ENCODE data around the gene SAMM50. TPM values are rescaled to one million over a fixed set of nuclear protein-coding genes. Genes with fewer than 3 reads are reported as not detected.

The SAMM50 gene
- polyA plus RNA-seq (2013, experiment 1 of 2; ENCODE audit: insufficient read length), result 49.4 TPM
- 48.2 TPM for polyA plus RNA-seq (2013, experiment 2 of 2; ENCODE audit: insufficient read length)

DNA sequence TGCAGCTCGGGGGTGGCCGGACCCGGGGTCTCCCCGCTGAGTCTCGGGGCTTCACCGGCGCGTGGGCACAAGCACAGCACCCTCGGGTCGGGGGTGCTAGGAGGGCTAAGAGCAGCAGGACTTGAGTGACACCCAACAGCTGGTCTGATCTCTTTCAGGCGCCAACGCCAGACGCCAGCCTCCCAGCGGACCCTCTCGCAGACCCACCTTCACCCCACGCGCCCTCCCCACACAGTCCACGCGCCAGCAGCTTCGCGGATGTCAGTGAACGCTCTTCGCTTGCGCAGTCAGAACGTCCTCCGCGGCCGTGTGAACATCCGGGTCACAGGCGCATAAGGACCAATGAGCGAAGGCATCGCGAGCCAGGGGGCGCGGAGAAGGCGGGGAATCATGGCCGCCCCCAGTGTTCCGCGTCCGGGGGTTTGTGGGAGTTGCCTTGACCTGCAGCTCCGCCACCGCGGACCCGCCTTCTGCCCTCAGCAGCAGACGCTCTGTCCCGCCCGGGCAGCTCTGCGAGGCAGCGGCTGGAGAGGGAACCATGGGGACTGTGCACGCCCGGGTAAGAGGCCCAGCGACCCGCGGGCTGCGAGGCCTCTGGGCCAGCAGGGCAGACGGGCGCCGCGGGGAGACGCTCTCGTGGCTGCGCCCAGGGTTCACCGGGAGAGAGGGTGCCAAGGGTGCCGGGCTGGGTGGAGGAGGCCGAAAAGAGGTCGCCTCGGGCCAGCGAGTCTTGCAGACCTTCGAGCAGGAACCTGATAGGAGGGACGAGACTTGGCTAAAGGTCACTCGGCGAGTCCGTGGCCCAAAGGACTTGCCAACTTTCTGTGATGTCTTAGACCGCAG is at the start of gene SAMM50:
TSS of gene SAMM50 (plus strand) at position 403 of the 843 bp plus-strand sequence. CDS start at position 539, 136 bp downstream.
- DNase-seq, result peak; percentile 88

DNA sequence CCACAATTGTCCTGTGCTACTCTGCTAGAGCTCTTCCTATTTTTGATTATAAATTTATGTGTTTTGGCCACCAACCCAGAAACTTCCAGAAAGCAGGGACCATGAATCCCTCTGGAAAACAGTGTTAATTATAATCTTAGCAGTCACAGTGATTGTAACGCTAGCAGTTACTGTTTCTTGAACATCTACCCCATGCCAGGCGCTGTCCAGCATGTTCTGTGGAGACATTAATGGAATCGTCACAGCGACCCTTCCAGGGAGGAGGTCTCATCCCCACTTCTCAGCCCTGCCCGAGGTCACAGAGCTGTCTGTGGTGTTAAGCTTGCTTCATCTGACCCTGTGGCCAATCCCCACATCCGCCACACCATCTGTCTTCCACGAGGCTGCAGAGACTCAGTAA is 49.6 kb upstream of the SAMM50 start:
- DNase-seq, result no peak

DNA sequence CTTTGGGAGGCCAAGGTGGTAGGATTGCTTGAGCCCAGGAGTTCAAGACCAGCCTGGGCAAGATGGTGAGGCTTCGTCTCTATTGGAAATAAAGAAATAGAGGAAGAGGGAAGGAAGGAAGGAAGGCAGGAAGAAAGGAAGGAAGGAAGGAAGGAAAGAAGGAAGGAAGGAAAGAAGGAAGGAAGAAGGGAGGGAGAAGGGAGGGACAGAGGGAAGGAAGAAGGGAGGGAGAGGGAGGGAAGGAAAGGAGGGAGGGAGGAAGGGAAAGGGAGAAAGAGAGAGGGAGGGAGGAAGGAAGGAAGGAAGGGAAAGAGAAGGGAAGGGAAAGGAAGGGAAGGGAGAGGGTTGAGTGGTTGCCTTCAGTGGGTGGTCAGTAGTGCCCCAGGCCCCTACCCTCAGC is 45.5 kb upstream of the SAMM50 start:
- DNase-seq, result no peak

DNA sequence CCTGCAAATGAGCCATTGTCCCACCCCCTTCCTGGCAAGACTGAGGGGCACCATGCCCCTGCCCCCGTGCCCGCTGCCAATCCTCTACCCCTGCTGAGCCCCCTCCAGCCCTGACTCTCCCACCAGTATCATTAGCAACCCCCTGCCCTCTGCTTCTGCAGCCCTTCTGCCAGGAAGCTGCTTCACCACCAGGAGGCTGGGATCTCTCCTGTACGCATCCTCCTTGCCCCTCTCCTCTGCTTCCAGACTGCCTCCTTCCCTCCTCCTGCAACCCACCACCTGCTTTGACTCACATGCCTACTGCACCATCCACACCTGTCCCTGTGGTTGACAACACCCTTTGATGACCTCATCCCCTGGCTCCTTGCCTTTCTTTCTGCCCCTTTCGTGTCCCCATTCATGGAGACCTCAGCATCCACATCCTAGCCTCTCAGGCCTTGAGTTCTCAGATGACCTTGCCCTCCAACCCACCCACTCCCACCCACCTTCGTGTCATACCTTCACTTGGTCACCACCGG is 45.0 kb upstream of the SAMM50 start:
- DNase-seq, result no peak

DNA sequence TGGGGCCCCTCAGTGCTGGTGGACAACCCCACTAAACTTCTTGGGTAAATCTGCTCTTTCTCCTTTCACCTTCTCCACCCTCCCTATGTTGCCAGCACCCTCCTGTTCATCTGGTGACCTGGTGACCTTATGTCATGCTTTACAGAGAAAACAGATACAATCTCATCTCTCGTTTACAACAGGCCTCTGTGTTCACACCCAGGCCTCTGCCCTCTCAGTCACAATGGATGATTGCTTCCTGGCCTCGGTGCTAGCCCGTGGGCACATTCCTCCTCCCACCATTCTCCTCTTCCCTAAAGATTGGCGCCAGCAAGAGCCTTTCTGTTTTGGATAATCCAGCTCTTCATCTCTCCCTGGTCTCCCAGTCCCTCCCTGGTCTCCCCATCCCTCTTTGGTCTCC is 43.9 kb upstream of the SAMM50 start:
- DNase-seq, result no peak

DNA sequence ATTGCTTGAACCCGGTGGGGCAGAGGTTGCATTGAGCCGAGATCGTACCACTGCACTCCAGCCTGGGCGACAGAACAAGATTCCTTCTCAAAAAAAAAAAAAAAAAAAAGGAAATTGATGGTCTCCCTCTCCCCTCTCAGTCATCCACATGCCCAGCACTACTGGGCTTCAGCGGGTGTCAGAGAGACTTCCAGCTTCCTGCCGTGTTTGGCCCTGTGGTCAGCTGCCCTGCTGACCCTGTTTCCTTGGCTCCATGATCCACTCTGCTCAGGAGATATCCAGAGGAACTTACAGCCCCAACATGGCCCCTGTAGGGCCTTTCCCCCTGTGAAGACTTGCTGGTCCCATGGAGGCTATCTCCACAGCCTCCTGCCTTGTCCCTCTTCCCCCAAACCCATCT is 37.7 kb upstream of the SAMM50 start:
- DNase-seq, result no peak

DNA sequence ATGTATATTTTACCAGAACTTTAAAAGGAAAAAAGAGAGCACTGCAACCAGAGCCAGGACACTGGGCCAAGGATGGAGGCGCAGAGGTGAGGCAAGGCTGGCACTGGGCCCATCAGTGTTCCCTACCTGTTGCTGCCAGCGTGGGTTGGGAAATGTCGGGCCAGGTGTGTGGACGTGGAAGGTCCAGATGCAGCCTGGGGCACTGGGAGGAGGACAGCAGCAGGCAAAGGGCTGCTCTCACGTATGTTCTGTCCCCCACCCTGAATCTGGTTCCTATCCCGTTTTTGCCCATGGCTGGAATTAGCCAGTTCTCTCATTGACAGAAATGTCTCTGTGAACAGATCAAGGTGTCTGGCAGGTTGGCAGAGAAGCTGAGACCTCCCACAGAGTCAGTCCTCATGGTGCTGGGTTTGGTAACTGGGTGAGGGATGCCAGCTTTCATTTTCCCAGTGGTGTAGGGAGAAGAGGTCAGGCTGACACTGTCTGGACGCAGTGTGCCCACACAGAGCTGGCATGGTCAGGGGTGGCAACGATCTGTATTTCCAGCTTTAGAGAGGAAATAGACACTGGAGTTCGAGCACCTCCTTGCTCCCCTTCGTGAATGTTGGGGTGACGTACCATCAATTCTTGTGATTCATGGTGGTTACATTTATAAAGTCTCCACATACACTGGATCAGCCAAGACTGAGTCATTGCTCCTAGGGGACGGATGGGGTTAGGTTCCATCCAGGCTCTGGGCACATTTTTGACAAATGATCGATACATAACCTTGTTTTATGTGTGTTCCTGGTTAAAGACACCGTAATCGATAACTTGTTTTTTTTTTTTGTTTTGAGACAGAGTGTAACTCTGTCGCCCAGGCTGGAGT is 35.9 kb upstream of the SAMM50 start:
- peak; percentile 38 for DNase-seq

DNA sequence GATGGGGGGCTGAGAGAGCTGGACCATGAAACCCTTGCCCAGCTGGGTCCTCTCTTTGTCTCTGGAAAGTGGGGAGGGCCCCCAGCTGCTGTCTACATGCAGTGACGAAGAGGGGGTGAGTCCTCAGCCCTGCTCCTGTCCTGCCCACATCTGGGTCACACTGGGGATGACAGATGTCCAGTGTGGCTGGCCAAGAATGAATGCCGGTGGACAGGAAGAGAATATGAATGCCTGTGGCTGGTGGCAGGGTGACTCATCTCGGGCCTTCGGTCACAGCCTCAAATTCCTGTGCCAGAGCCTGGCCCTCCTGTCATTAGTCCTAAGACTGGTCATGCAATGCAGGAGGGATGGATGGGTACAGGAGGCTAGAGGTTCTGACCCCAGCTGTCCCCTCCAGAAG is 33.9 kb upstream of the SAMM50 start:
- DNase-seq, result peak; percentile 69

DNA sequence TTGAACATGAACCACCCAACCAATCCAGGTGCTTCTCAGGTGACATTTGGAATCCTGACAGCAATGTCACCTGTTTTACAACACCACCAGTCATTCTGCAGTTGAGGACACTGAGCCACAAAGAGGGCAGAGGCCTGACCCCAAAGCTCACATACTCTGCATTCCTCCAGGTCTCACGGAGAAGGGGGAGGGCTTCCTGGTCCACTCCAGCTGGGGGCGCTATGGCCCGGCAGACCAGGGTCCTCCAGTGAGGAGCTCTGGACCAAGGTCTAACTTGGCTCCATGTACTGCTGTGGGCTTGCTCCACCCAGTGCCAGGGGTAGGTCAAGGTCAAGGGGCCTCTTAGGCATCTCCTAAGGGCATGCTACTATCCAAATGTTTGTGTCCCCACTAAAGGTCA is 33.1 kb upstream of the SAMM50 start:
- no peak for DNase-seq

DNA sequence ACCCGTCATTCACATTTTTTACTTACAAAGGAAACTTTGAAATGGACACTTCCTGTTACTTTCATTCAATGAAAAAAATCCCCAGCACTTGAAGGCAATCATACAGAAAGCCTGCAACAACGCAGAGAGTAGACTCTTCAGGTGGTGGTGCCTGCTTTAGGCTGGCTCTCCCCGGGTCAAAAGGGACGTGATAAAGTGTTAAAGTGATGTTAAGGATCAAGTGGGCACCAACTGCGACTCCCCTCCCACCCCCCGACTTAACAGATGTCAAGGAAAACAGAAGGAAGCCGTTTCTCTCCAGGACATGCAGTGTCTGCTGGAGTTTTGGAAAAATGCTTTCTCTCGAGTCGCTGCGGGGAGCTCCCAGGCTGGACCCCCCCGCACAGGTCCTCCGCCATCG is 32.1 kb upstream of the SAMM50 start:
- DNase-seq, result no peak

DNA sequence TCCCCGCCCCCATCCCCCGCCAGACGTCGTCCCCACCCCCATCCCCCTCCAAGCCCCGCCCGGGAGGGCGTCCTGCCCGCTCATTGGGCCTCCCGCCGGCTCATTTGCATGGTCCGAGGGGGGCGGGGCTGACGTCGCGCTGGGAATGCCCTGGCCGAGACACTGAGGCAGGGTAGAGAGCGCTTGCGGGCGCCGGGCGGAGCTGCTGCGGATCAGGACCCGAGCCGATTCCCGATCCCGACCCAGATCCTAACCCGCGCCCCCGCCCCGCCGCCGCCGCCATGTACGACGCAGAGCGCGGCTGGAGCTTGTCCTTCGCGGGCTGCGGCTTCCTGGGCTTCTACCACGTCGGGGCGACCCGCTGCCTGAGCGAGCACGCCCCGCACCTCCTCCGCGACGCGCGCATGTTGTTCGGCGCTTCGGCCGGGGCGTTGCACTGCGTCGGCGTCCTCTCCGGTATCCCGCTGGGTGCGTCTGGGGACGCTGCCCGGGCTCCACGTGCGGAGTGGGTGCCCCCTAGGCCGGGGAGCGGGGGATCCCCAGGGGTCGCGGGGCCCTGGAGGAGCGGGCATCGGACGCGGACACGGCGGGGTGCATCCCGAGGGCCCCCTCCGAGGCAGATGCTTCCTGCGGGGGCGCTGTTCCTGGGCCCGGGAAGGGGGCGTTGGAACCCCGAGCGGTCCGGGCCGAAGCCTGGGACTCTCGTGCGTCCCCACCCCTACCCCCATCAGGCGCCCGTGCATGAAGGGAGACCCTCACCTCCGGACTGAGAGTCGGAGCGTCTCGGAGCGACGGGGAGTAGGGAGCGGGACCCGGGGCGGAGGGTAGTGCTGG is 31.4 kb upstream of the SAMM50 start, which contains the start of gene PNPLA3:
TSS of gene PNPLA3 (plus strand) at position 175 of the 834 bp plus-strand sequence. CDS start at position 282, 107 bp downstream.
- peak; percentile 88 for DNase-seq

DNA sequence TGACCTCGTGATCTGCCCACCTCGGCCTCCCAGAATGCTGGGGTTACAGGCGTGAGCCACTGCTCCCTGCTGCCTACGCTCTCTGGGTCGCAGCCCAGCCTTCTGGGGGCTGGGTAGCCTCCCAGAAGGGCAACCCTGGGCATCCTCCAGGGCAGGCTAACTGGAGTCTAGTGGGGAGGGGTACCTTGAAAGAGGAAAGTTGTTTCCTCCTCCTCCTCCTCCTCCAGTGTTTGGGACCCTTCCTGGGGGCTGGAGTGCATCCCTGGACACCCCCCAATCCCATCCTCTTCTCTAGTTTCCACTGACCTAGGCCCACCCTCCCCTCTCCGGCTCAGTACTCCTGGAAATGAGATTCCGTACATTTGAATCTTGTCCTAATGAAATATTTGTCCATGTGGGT is 30.4 kb upstream of the SAMM50 start:
- DNase-seq, result no peak

DNA sequence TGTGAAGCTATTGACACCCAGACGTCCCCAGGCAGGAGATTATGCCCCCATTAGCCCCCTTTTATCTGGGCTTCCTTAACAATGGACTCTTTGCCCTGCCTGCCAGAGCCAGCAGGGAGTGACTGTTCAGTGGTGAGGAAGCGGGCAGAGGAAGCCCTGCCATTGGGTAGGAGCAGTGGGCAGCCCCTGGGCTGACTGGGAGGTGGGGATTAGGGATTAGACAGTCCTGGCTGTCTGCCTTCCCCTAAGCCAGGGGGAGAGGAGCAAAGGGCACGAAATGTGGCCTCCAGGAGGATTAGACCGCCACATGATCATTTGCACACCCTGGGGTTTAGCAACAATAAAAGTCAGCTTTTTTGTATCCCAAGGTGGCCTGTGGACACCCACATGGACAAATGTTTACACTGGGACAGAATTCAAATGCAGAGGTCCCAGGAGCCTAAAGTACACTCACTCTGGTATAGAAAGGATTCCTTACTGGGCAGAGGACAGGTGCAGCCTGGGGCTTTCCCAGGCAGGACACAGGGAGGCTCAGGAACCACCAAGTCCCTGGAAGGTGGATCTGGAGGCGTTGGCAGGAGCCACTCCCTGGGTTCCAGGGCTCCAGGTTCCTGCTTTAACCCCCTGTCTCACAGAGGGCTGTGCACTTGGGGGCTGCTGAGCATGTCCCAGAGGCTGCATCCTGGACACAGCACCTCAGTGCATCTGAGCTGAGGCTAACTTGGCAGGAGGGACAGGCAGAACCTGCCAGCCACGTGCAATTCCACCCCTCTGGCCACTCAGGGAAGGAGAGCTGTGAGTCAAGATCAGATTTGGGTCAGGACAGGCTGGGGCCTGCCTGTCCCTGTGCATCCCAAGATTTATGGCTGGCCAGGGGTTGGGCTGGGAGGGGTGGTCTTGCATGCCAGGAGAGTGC is 29.6 kb upstream of the SAMM50 start:
- DNase-seq, result no peak

DNA sequence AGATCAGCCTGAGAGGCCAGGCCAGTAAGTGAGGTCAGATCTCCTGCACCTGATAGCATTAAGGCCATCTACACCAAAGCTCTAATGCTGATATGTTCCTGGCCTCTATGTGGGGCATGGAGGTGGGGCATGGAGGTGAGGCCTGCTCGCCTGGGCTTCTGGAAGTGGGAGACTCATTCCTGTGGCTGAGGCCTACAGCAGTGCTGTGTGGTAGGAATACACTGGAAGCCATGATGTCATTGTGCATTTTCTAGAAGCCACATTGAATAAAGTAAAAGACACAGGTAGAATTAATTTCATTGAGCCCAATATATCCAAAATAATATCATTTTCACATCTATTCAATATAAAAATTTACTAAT is 28.9 kb upstream of the SAMM50 start:
- DNase-seq, result no peak

DNA sequence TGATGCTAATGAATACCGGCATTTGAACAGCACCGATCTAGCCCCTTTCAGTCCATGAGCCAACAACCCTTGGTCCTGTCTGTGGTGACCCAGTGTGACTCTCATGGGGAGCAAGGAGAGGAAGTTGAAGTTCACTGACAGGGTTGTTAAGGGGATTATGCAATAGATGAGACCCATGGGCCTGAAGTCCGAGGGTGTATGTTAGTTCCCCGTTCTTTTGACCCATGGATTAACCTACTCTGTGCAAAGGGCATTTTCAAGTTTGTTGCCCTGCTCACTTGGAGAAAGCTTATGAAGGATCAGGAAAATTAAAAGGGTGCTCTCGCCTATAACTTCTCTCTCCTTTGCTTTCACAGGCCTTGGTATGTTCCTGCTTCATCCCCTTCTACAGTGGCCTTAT is 26.8 kb upstream of the SAMM50 start:
- DNase-seq, result no peak

DNA sequence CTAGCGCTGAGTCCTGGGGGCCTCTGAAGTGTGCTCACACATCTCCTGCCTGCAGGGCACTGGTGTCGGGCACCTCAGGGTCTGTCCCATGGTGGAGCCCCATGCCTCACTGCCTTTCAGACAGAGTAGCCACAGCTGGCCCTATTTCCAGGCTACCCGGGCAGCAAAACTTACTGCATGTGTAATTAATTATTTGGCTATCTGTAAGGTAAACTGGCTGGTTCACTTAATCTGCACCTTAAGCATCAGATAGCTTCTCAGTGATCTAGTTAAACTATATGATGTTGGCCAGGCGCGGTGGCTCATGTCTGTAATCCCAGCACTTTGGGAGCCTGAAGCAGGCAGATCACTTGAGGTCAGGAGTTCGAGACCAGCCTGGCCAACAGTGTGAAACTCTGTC is 26.3 kb upstream of the SAMM50 start:
- DNase-seq, result no peak

DNA sequence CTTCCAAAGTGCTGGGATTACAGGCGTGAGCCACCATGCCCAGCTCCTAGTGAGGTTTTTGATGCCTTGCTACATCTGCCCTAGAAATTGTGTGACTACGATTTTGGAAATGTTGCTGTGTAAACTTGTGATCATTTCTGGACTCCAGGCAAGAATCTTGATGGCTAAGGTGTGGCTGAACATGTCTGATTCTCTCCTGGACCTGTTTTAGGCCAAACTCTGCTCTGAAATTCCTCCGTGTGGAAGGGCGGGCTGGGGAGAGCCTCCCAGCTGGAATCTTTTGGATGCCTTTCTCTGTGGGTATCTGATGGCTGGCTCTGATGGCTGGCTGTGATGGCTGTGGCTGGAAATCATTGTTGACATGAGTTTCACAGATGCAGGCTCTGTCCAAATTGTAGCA is 23.5 kb upstream of the SAMM50 start:
- no peak for DNase-seq

DNA sequence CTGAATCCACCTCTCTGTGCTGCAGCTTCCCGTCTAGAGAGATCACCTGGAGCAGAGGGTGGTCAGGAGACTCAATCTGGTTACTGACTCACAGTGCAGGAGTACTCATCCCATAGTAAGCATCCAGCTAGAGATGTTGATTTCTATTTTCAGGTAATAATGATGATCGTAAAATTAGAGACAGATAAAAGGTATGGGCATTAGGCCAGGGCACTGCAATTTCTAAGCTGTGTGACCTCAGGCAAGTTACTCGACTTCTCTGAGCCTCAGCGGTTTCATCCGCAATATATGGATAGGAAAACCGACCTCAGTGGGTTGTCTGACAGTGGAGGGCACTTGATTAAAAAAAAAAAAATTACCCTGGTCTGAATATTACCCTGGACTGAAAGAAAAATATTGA is 13.8 kb upstream of the SAMM50 start:
- DNase-seq, result no peak

DNA sequence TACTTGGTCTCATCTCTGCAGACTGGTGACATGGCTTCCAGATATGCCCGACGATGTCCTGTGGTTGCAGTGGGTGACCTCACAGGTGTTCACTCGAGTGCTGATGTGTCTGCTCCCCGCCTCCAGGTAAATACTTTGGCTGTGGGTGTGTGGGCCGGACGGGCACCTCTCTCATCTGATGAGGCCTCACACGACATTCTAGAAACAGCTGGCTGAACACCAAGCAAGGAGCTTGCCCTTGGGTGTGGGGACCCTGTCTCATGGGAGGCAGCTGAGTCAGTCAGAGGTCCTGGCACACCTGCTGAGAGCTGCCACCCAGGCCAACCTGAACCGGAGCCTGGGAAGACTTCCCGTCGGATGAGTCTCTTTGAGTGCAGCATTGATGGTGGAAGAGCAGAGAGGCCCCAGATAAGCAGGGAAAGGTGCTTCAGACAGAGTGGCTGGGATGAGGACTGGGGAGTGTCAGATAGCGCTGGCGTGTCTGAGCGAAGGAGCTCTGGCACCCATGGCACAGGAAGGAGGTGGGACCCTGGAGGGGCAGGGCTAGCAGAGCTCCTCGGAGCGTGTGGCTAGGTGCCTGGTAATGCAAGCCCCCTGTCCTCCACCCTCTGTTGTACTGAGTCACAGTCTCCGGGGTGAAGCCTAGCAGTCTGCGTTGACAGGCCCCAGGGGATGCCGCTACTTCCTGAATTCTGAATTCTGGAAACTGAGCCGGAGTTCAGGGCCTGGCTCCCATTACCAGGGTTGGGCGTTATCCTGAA is 10.4 kb upstream of the SAMM50 start:
- DNase-seq, result no peak

DNA sequence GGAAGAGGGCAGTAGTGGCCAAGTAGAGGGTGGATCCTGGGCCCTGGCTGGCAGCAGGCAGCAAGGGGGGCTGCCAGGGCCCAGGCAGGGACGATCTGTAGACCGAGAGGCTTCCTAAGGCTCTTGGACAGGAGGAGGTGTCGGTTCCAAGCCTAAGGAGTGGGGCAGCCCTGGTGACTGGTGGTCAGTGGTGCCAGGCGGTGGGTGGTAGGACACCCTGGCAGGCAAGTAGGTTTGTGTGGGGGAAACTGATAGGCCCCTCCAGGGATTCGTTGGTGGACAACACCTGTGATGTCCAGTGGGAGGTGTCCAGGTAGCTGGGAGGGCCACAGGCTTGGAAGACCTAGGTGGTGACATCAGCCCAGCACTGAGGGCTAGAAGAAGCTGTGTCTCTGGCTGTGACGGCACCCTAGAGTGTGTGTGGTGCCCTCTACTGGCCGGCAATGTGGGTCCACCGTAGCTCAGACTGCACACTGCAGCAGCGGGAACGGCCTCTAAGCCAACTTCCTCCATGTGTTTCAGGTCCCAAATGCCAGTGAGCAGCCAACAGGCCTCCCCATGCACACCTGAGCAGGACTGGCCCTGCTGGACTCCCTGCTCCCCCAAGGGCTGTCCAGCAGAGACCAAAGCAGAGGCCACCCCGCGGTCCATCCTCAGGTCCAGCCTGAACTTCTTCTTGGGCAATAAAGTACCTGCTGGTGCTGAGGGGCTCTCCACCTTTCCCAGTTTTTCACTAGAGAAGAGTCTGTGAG is 9.4 kb upstream of the SAMM50 start:
- peak; percentile 55 for DNase-seq
